Right forelimb (tissue), 1 donor: Measurements from ENCODE around the gene TPRG1.
A peak's percentile ranks its signal among the peaks of the same experiment; 100 is the strongest.

Experiments used
- DNase-seq: peaks from one replicate; pipeline ENCODE4 v3.0.0-alpha.2; 2018

TPRG1 gene

GRCh38 chr3:189171707-189172106 lies at the start of gene TPRG1:
Gene TPRG1 (plus strand): TSS chr3:189171971. CDS start chr3:189207385, 35,414 bp downstream.
- no peak for DNase-seq

- no peak for DNase-seq
Observed at GRCh38 chr3:189122110-189122509, 49.7 kb upstream of the TPRG1 start.

- DNase-seq: no peak
Observed at GRCh38 chr3:189122526-189123205, 49.1 kb upstream of the TPRG1 start.

GRCh38 chr3:189123595-189124387 lies 48.0 kb upstream of the TPRG1 start:
- DNase-seq: no peak

- DNase-seq: no peak
Observed at GRCh38 chr3:189132231-189132671, 39.5 kb upstream of the TPRG1 start.

- no peak for DNase-seq
Observed at GRCh38 chr3:189132839-189133238, 38.9 kb upstream of the TPRG1 start.

- DNase-seq: no peak
Observed at GRCh38 chr3:189133768-189134167, 38.0 kb upstream of the TPRG1 start.

- DNase-seq: no peak
Observed at GRCh38 chr3:189137416-189137815, 34.4 kb upstream of the TPRG1 start.

GRCh38 chr3:189138901-189139610 lies 32.7 kb upstream of the TPRG1 start:
- no peak for DNase-seq

- DNase-seq: no peak
Observed at GRCh38 chr3:189139611-189139940, 32.2 kb upstream of the TPRG1 start.

- no peak for DNase-seq
Observed at GRCh38 chr3:189142527-189142926, 29.2 kb upstream of the TPRG1 start.

- no peak for DNase-seq
Observed at GRCh38 chr3:189143321-189143720, 28.4 kb upstream of the TPRG1 start.

GRCh38 chr3:189143771-189144170 lies 28.0 kb upstream of the TPRG1 start:
- DNase-seq: no peak

- DNase-seq: no peak
Observed at GRCh38 chr3:189144645-189145044, 27.1 kb upstream of the TPRG1 start.

- DNase-seq: no peak
Observed at GRCh38 chr3:189146848-189147247, 24.9 kb upstream of the TPRG1 start.

GRCh38 chr3:189148081-189148507 lies 23.7 kb upstream of the TPRG1 start:
- DNase-seq: peak; percentile 76

- no peak for DNase-seq
Observed at GRCh38 chr3:189149203-189149602, 22.6 kb upstream of the TPRG1 start.

- no peak for DNase-seq
Observed at GRCh38 chr3:189157232-189158007, 14.4 kb upstream of the TPRG1 start.

- no peak for DNase-seq
Observed at GRCh38 chr3:189158034-189158433, 13.7 kb upstream of the TPRG1 start.

- no peak for DNase-seq
Observed at GRCh38 chr3:189160519-189161309, 11.1 kb upstream of the TPRG1 start.

- no peak for DNase-seq
Observed at GRCh38 chr3:189165092-189165612, 6.6 kb upstream of the TPRG1 start.

- no peak for DNase-seq
Observed at GRCh38 chr3:189166321-189166720, 5.5 kb upstream of the TPRG1 start.
